HL-60 (cell line): ENCODE measurements around the gene GALNT5.

Experiments used
- GABPA ChIP-seq: IDR thresholded peaks from 2 replicates; pipeline ENCODE4 v1.6.1; 2012; ENCODE audit warnings: low read depth
- POLR2AphosphoS5 ChIP-seq: IDR thresholded peaks from 2 replicates; pipeline ENCODE4 v1.6.1; 2012; ENCODE audit warnings: low read depth
- REST ChIP-seq: IDR thresholded peaks from 2 replicates; pipeline ENCODE4 v1.6.1; 2012; ENCODE audit warnings: low read depth; ENCODE audit not compliant: insufficient replicate concordance
- TF ChIP-seq, protein P1 (sequence below): IDR thresholded peaks from one replicate; pipeline ENCODE4 v1.5.1; 2011; ENCODE audit warnings: low read length, control low read depth, inconsistent platforms; ENCODE audit not compliant: insufficient read depth

GRCh38 chr2:157334335-157334734 is 76.8 kb downstream of the GALNT5 start:
- TF ChIP-seq, protein P1, sequence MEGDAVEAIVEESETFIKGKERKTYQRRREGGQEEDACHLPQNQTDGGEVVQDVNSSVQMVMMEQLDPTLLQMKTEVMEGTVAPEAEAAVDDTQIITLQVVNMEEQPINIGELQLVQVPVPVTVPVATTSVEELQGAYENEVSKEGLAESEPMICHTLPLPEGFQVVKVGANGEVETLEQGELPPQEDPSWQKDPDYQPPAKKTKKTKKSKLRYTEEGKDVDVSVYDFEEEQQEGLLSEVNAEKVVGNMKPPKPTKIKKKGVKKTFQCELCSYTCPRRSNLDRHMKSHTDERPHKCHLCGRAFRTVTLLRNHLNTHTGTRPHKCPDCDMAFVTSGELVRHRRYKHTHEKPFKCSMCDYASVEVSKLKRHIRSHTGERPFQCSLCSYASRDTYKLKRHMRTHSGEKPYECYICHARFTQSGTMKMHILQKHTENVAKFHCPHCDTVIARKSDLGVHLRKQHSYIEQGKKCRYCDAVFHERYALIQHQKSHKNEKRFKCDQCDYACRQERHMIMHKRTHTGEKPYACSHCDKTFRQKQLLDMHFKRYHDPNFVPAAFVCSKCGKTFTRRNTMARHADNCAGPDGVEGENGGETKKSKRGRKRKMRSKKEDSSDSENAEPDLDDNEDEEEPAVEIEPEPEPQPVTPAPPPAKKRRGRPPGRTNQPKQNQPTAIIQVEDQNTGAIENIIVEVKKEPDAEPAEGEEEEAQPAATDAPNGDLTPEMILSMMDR: no peak
- TF ChIP-seq POLR2AphosphoS5: no peak
- TF ChIP-seq REST: no peak
- TF ChIP-seq GABPA: no peak
